Retinal pigment epithelial cell (primary cell): ENCODE results near the gene GSK3A.
A peak's percentile ranks its signal among the peaks of the same experiment; 100 is the strongest.

Source experiments
- DNase-seq: peaks from one replicate; pipeline ENCODE4 v3.0.0-alpha.2; 2010; ENCODE audit warnings: low read depth
- H3K4me3 ChIP-seq: 2 replicates; pipeline ENCODE4 v1.5.1; 2011; ENCODE audit warnings: mild to moderate bottlenecking, low read length, control low read depth, moderate library complexity
- CTCF ChIP-seq: conservative IDR thresholded peaks from 2 replicates; pipeline ENCODE4 v1.5.1; 2011; ENCODE audit warnings: low read depth, low read length, control low read depth, inconsistent platforms

Gene GSK3A

GRCh38 chr19:42244347-42245220 is 2.2 kb upstream of the GSK3A start:
- H3K4me3 ChIP-seq = peak overlapping the region; percentile 80
- peak; percentile 82 for DNase-seq
- TF ChIP-seq CTCF = peak; percentile 66

GRCh38 chr19:42242069-42242511 is 312 bp downstream of the GSK3A start:
- no peak for TF ChIP-seq CTCF
- no peak for DNase-seq
- peak overlapping the region; percentile 85 for H3K4me3 ChIP-seq

- no peak for TF ChIP-seq CTCF
- DNase-seq = no peak
- peak overlapping the region; percentile 85 for H3K4me3 ChIP-seq
These were observed 1.1 kb downstream of the GSK3A start for GRCh38 chr19:42241279-42241678.

- H3K4me3 ChIP-seq = no peak overlapping the region
- no peak for DNase-seq
- TF ChIP-seq CTCF = no peak
These were observed 2.7 kb downstream of the GSK3A start for GRCh38 chr19:42239544-42240220.

GRCh38 chr19:42235181-42235580 is 7.2 kb downstream of the GSK3A start:
- no peak overlapping the region for H3K4me3 ChIP-seq
- DNase-seq = no peak
- no peak for TF ChIP-seq CTCF

GRCh38 chr19:42234364-42234763 is 8.0 kb downstream of the GSK3A start:
- DNase-seq = no peak
- H3K4me3 ChIP-seq = no peak overlapping the region
- no peak for TF ChIP-seq CTCF

GRCh38 chr19:42233678-42234292 is 8.6 kb downstream of the GSK3A start:
- TF ChIP-seq CTCF = no peak
- no peak for DNase-seq
- no peak overlapping the region for H3K4me3 ChIP-seq
